Prostate gland (tissue), 2 donors: ENCODE results near the gene EPS15.

Experiments used
- POLR2A ChIP-seq: fragments of 450-650 bp; IDR thresholded peaks from one replicate; pipeline ENCODE4 v1.6.1; 2016; ENCODE audit warnings: antibody characterized with exemption, mild to moderate bottlenecking
- POLR2AphosphoS5 ChIP-seq: sonication (generic); formaldehyde crosslinking; IDR thresholded peaks from one replicate; pipeline ENCODE4 v1.6.1; 2017; ENCODE audit warnings: antibody characterized with exemption
- TF ChIP-seq, protein P1 (sequence below), 4 experiments: fragments of 200-600 bp in 2 of 4; fragments of 450-650 bp in 2 of 4; sonication (generic) in 2 of 4; IDR thresholded peaks; 1 replicate in 3 of 4; 2 replicates in 1 of 4; pipeline ENCODE4 v1.5.1; 2016 to 2019; ENCODE audit warnings: antibody characterized with exemption in 4 of 4, mild to moderate bottlenecking in 2 of 4, moderate library complexity in 2 of 4

DNA sequence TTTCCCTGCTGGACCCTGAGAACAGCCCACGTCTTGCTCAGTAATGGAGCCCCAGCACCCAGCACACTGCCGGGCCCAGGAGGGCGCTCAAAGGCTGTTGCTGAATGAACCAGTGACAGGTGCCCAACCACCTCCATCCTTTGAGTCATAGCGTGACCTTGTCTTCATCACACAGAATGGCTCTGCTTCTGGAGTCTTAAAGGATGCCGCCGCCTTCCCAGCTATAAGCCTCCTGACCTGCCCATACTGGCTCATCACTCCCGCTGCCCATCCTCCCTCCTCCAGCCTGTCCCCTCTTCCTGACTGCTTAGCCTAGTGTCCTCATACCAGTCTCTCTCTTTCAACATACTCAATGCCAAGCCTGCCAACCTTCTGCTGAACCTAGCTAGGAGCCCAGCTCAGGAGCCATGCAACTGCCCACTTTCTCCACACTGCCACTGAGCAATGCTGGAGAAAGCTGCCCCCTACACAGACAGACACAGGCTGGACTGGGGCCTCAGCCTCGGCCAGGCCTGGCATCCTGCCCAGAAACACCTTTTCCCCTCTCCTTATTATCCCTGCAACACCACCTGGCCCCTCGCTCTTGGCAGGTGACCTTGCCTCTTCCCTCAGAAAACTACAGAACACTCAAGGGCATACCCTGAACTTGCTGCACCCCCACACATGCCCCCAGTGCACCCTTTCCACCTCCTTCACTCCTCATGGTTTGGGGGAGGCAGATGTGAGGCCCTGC lies 202.8 kb downstream of the EPS15 start:
- TF ChIP-seq, protein P1, sequence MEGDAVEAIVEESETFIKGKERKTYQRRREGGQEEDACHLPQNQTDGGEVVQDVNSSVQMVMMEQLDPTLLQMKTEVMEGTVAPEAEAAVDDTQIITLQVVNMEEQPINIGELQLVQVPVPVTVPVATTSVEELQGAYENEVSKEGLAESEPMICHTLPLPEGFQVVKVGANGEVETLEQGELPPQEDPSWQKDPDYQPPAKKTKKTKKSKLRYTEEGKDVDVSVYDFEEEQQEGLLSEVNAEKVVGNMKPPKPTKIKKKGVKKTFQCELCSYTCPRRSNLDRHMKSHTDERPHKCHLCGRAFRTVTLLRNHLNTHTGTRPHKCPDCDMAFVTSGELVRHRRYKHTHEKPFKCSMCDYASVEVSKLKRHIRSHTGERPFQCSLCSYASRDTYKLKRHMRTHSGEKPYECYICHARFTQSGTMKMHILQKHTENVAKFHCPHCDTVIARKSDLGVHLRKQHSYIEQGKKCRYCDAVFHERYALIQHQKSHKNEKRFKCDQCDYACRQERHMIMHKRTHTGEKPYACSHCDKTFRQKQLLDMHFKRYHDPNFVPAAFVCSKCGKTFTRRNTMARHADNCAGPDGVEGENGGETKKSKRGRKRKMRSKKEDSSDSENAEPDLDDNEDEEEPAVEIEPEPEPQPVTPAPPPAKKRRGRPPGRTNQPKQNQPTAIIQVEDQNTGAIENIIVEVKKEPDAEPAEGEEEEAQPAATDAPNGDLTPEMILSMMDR (IDR thresholded peaks at IDR 0.05), result no peak
- TF ChIP-seq POLR2AphosphoS5, result no peak
- TF ChIP-seq POLR2A, result no peak
